Fibroblast of lung (primary cell): ENCODE results near the gene ELOVL5.

Experiments used
- EZH2 ChIP-seq: IDR thresholded peaks from 2 replicates; pipeline ENCODE4 v1.5.1; 2012; ENCODE audit warnings: low read length, control low read depth, mild to moderate bottlenecking; ENCODE audit errors: missing control alignments
- TF ChIP-seq, protein P1 (sequence below), 2 donors: IDR thresholded peaks in 1 of 2; conservative IDR thresholded peaks in 1 of 2; 1 replicate in 1 of 2; 2 replicates in 1 of 2; pipeline ENCODE4 v1.5.1; 2011 to 2012; ENCODE audit warnings: low read length in 2 of 2, control low read depth in 1 of 2, inconsistent platforms in 1 of 2, low read depth in 1 of 2, mild to moderate bottlenecking in 1 of 2

DNA sequence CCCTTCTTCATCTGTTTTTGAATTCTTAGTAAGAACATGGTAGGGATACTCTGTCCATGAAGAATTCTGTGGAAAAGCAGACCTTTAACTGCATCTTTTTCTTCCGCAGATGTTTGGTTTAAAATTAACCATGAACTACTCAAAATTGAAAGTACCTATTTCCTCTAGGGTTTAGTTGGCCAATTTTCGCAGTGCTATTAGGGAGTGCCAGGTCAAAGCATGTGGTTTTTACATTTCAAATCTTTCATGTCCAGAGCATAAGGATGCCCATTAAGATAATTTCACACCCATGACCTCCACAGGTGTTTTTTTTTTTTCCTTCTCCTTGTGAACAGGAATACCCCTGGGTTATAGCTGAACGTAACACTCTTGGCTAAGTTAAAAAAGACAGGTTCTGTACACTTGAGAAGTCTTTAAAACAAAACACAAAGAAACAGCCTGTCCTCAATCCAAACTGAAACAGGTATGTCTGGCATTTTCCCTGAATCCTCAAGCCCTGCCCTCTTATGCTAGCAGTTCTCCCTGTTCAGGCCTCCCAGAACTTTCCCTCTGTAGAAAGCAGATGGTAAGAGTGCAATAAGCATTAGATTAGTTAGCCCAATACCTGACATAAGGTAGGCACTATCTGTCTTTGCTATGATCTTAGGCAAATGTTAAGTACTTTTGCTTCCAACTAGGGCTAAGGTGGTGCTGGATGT lies 67.1 kb downstream of the ELOVL5 start:
- TF ChIP-seq, protein P1, sequence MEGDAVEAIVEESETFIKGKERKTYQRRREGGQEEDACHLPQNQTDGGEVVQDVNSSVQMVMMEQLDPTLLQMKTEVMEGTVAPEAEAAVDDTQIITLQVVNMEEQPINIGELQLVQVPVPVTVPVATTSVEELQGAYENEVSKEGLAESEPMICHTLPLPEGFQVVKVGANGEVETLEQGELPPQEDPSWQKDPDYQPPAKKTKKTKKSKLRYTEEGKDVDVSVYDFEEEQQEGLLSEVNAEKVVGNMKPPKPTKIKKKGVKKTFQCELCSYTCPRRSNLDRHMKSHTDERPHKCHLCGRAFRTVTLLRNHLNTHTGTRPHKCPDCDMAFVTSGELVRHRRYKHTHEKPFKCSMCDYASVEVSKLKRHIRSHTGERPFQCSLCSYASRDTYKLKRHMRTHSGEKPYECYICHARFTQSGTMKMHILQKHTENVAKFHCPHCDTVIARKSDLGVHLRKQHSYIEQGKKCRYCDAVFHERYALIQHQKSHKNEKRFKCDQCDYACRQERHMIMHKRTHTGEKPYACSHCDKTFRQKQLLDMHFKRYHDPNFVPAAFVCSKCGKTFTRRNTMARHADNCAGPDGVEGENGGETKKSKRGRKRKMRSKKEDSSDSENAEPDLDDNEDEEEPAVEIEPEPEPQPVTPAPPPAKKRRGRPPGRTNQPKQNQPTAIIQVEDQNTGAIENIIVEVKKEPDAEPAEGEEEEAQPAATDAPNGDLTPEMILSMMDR (conservative IDR thresholded peaks at IDR 0.05 in 1 of 2, IDR thresholded peaks at IDR 0.05 in 1 of 2; ENCODE audit: low read depth in 1 of 2, low read length in 2 of 2): no peak
- TF ChIP-seq EZH2: no peak
